Mesenchymal stem cell (in vitro differentiated cells and primary cell): ENCODE measurements around the gene LHCGR.

Source experiments
- DNase-seq: peaks from one replicate; pipeline ENCODE4 v3.0.0-alpha.2; 2013
- H2AFZ ChIP-seq: one replicate; pipeline ENCODE4 v1.6.1; 2013; ENCODE audit warnings: low read depth, mild to moderate bottlenecking, control low read depth, inconsistent platforms, low read length, moderate library complexity
- H2AK5ac ChIP-seq: 2 replicates; pipeline ENCODE4 v1.6.1; 2013; ENCODE audit warnings: low read length, moderate library complexity, mild to moderate bottlenecking, inconsistent platforms; ENCODE audit not compliant: severe bottlenecking
- H2BK120ac ChIP-seq: one replicate; pipeline ENCODE4 v1.6.1; 2013; ENCODE audit warnings: low read depth, mild to moderate bottlenecking, inconsistent platforms, low read length, moderate library complexity
- H2BK12ac ChIP-seq, 2 experiments: one replicate each; pipeline ENCODE4 v1.6.1; 2013; ENCODE audit warnings: inconsistent platforms in 2 of 2, low read length in 2 of 2, mild to moderate bottlenecking in 2 of 2, moderate library complexity in 2 of 2, control low read depth in 1 of 2
- H2BK15ac ChIP-seq: one replicate; pipeline ENCODE4 v1.6.1; 2013; ENCODE audit warnings: mild to moderate bottlenecking, low read depth, inconsistent platforms; ENCODE audit not compliant: poor library complexity, severe bottlenecking
- H2BK5ac ChIP-seq: 2 replicates; pipeline ENCODE4 v1.6.1; 2013; ENCODE audit warnings: low read depth, mild to moderate bottlenecking, low read length, control low read depth, inconsistent platforms; ENCODE audit not compliant: poor library complexity, severe bottlenecking
- H3K14ac ChIP-seq, 2 experiments: one replicate each; pipeline ENCODE4 v1.6.1; 2013; ENCODE audit warnings: inconsistent platforms in 2 of 2, low read length in 2 of 2, control low read depth in 1 of 2, mild to moderate bottlenecking in 1 of 2, moderate library complexity in 1 of 2
- H3K18ac ChIP-seq, 2 experiments: one replicate each; pipeline ENCODE4 v1.6.1; 2013; ENCODE audit warnings: inconsistent platforms in 2 of 2, low read length in 2 of 2, control low read depth in 1 of 2, low read depth in 1 of 2, mild to moderate bottlenecking in 1 of 2
- H3K23ac ChIP-seq, 2 experiments: one replicate each; pipeline ENCODE4 v1.6.1; 2013; ENCODE audit warnings: inconsistent platforms in 2 of 2, low read length in 2 of 2, mild to moderate bottlenecking in 2 of 2, moderate library complexity in 2 of 2, control low read depth in 1 of 2
- H3K27ac ChIP-seq: 2 replicates; pipeline ENCODE4 v1.5.1; 2013; ENCODE audit warnings: mild to moderate bottlenecking, moderate library complexity, low read length, control low read depth, inconsistent platforms; ENCODE audit not compliant: poor library complexity, severe bottlenecking
- H3K27me3 ChIP-seq, 2 experiments: 2 replicates each; pipeline versions ENCODE4 v1.6.1 to v1.7.0; 2013; ENCODE audit warnings: low read length in 2 of 2, mild to moderate bottlenecking in 2 of 2, moderate library complexity in 2 of 2, control low read depth in 1 of 2, inconsistent platforms in 1 of 2; ENCODE audit not compliant: control insufficient read depth in 1 of 2, insufficient read depth in 1 of 2
- H3K36me3 ChIP-seq, 2 experiments: 2 replicates each; pipeline versions ENCODE4 v1.6.1 to v1.7.0; 2013; ENCODE audit warnings: low read length in 2 of 2, control low read depth in 1 of 2, inconsistent platforms in 1 of 2, low read depth in 1 of 2, mild to moderate bottlenecking in 1 of 2; ENCODE audit not compliant: insufficient read depth in 2 of 2, control insufficient read depth in 1 of 2
- H3K4ac ChIP-seq, 2 experiments: one replicate each; pipeline ENCODE4 v1.6.1; 2013; ENCODE audit warnings: inconsistent platforms in 2 of 2, low read length in 2 of 2, mild to moderate bottlenecking in 2 of 2, moderate library complexity in 2 of 2, control low read depth in 1 of 2, low read depth in 1 of 2
- H3K4me1 ChIP-seq: 2 replicates; pipeline ENCODE4 v1.6.1; 2013; ENCODE audit warnings: low read depth, low read length, control low read depth; ENCODE audit not compliant: control insufficient read depth, insufficient read depth
- H3K4me2 ChIP-seq: 2 replicates; pipeline ENCODE4 v1.6.1; 2013; ENCODE audit warnings: low read length, mild to moderate bottlenecking, inconsistent platforms; ENCODE audit not compliant: poor library complexity, severe bottlenecking
- H3K4me3 ChIP-seq, 2 experiments: 2 replicates each; pipeline versions ENCODE4 v1.5.1 to v1.7.0; 2013; ENCODE audit warnings: low read length in 2 of 2, mild to moderate bottlenecking in 2 of 2, control low read depth in 1 of 2, low read depth in 1 of 2; ENCODE audit not compliant: insufficient read depth in 1 of 2
- H3K79me1 ChIP-seq: replicated peaks from 2 replicates; pipeline ENCODE4 v1.6.1; 2013; ENCODE audit warnings: mild to moderate bottlenecking, control low read depth, low read length, inconsistent platforms; ENCODE audit not compliant: poor library complexity, severe bottlenecking
- H3K9ac ChIP-seq: 2 replicates; pipeline ENCODE4 v1.7.0; 2013; ENCODE audit warnings: mild to moderate bottlenecking, low read length, moderate library complexity
- H3K9me3 ChIP-seq: 2 replicates; pipeline ENCODE4 v1.7.0; 2013; ENCODE audit warnings: mild to moderate bottlenecking, low read length; ENCODE audit not compliant: control insufficient read depth
- H4K8ac ChIP-seq: one replicate; pipeline ENCODE4 v1.6.1; 2013; ENCODE audit warnings: inconsistent platforms, mild to moderate bottlenecking, low read length, moderate library complexity
- H4K91ac ChIP-seq: one replicate; pipeline ENCODE4 v1.6.1; 2013; ENCODE audit warnings: mild to moderate bottlenecking, low read length, inconsistent platforms
- WGBS: methylation state at CpG from one replicate; pipeline ENCODE4 v1.1.7; 2013; ENCODE audit warnings: mixed read lengths; 5-methylcytosine and 5-hydroxymethylcytosine counted together

LHCGR gene

DNA sequence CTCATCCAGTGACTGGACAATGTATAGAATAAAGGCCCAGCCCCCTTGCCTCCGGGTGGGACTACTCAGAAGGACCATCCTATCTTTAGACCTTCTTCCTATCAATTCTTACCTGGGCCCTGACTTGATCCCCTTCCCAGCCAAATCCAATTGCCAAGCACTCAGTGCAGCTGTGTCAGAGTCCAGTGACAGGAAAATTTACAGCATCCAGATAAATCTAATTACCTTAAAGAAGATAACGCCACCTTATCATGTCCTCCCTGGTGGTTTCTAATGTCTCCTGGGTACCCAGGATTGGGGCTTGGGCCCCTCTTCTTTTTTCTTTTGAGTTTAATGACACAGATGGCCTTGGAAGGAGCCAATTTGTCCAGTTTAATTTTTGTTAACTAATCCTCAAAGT lies 19.3 kb downstream of the LHCGR start:
- Histone ChIP-seq H4K91ac (no peak overlapping the region), H3K23ac (no peak overlapping the region), H3K18ac (no peak overlapping the region), H3K79me1 (no peaks in the 10 kb centered on the region), H2BK12ac (no peak overlapping the region), H3K4ac (no peak overlapping the region), H2BK120ac (no peak overlapping the region), H3K27me3 (peaks cover 0 to 23% of the 10 kb centered on the region in 2 experiments), H3K4me1 (no peaks in the 10 kb centered on the region), H4K8ac (no peak overlapping the region), H3K9me3 (no peaks in the 10 kb centered on the region), H3K36me3 (no peaks in the 10 kb centered on the region), H2BK15ac (no peak overlapping the region), H3K14ac (no peak overlapping the region), H2BK5ac (no peak overlapping the region), H3K4me3 (no peak overlapping the region), H3K4me2 (no peak overlapping the region), H3K9ac (no peak overlapping the region), H3K27ac (no peak overlapping the region), H2AK5ac (no peak overlapping the region), H2AFZ (no peak overlapping the region)
- DNase-seq, result no peak
- WGBS, result 81% methylated on average over 2 of the region's 2 CpGs

DNA sequence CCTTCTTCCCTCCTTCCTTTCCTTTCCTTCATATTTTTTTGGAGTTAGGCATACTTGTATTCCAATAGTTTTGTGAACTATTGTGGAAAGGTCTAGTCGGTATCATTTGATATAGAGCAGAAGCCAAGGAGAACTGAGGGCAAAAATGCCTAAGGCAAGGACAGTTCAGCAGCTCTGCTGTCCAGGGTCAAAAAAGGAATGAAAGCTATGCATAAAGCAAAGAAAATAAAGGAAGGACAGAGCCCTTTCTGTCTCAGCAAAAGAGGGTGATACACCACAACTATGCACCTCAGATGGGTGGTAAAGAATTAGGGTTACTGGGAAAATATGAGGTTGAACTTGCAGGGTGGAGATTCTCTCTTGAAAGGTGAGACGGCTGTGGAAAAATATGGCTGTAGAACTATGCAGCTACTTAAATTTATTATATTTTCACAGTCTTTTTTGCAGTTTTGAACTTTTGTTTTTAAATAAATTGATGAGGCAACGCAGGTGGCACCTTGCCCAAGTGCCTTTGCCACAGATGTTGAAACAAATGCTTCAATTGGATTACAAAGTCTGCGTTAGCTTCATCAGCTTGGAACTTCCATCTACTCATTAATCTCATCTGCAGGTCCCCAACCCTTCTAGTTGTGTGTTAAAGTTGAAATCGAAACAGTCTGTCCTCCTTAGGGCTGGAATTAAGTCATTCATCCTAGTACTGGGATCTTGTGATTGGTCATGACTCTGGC lies 20.8 kb downstream of the LHCGR start:
- Histone ChIP-seq H3K4me3 (no peak overlapping the region), H3K23ac (no peak overlapping the region), H3K4me2 (no peak overlapping the region), H3K9me3 (no peaks in the 10 kb centered on the region), H3K4me1 (no peaks in the 10 kb centered on the region), H3K18ac (no peak overlapping the region), H4K91ac (no peak overlapping the region), H2BK5ac (no peak overlapping the region), H3K36me3 (no peaks in the 10 kb centered on the region), H3K27ac (no peak overlapping the region), H2BK15ac (no peak overlapping the region), H3K9ac (no peak overlapping the region), H3K4ac (no peak overlapping the region), H2AK5ac (no peak overlapping the region), H3K14ac (no peak overlapping the region), H4K8ac (no peak overlapping the region), H2BK120ac (no peak overlapping the region), H2AFZ (no peak overlapping the region), H3K27me3 (peaks cover 0 to 23% of the 10 kb centered on the region in 2 experiments), H3K79me1 (no peaks in the 10 kb centered on the region), H2BK12ac (no peak overlapping the region)
- DNase-seq, result no peak
- WGBS, result 70% methylated on average over 2 of the region's 5 CpGs

DNA sequence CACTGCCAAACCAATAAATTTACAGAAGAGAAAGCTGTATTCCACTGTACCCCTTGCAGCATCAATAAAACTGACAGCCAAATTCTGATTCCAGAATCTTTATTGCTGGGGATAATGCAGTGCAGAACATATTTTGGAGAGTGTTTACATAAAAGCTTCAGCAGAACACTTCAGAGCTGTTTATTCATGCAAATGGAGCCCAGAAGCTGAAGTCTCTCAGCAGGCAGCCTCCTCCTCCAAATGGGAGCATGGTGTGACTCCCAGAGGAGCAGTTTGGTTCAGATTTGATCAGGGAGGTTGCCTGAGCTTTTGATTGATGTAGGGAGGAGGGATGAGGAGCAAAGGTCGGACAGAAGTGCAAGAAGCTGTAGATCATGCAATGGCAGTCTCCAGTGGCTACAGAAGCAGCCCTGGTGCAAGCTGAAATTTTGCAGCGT lies 22.4 kb downstream of the LHCGR start:
- no peak overlapping the region for H3K4me3 ChIP-seq
- no peak overlapping the region for H3K27ac ChIP-seq
- H3K9ac ChIP-seq, result no peak overlapping the region
- no peak overlapping the region for H3K4me2 ChIP-seq
- H3K9me3 ChIP-seq, result no peaks in the 10 kb centered on the region
- no peak overlapping the region for H2BK5ac ChIP-seq
- H3K14ac ChIP-seq, result no peak overlapping the region
- H2BK15ac ChIP-seq, result no peak overlapping the region
- no peak overlapping the region for H2AK5ac ChIP-seq
- peaks cover 0 to 23% of the 10 kb centered on the region in 2 experiments for H3K27me3 ChIP-seq
- no peaks in the 10 kb centered on the region for H3K36me3 ChIP-seq
- no peak overlapping the region for H2AFZ ChIP-seq
- DNase-seq, result no peak
- no peak overlapping the region for H3K23ac ChIP-seq
- no peak overlapping the region for H4K8ac ChIP-seq
- no peak overlapping the region for H2BK120ac ChIP-seq
- no peaks in the 10 kb centered on the region for H3K4me1 ChIP-seq
- WGBS, result 0% methylated on average over 2 of the region's 2 CpGs
- no peak overlapping the region for H2BK12ac ChIP-seq
- no peak overlapping the region for H3K4ac ChIP-seq
- H3K79me1 ChIP-seq, result no peaks in the 10 kb centered on the region
- no peak overlapping the region for H4K91ac ChIP-seq
- H3K18ac ChIP-seq, result no peak overlapping the region

DNA sequence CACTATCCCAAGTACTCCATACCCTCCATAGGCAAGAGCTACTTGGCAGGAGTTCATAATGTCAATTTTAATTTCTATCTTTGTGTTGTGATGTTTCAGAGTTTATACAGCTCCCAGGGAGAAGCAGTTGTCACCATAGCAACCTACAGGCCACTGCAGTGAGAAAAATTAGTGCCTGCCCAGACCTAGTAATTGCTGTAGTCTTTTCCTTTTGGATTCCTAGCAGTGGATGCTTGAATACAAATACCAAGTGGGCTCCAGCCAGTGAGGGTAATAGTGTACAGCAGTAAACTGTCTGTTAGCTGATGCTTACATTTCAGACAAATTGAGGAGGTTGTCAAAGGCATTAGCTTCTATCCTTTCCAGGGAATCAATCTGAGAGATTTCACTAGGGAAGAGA lies 26.7 kb downstream of the LHCGR start:
- no peak overlapping the region for H3K9ac ChIP-seq
- no peaks in the 10 kb centered on the region for H3K4me1 ChIP-seq
- no peak overlapping the region for H2BK5ac ChIP-seq
- H3K4me2 ChIP-seq, result no peak overlapping the region
- H3K27me3 ChIP-seq, result peaks cover 0 to 19% of the 10 kb centered on the region in 2 experiments
- H2BK120ac ChIP-seq, result no peak overlapping the region
- H2BK15ac ChIP-seq, result no peak overlapping the region
- H2AFZ ChIP-seq, result no peak overlapping the region
- H3K23ac ChIP-seq, result no peak overlapping the region
- no peaks in the 10 kb centered on the region for H3K36me3 ChIP-seq
- H2AK5ac ChIP-seq, result no peak overlapping the region
- DNase-seq, result no peak
- H3K4ac ChIP-seq, result no peak overlapping the region
- no peaks in the 10 kb centered on the region for H3K9me3 ChIP-seq
- H2BK12ac ChIP-seq, result no peak overlapping the region
- no peaks in the 10 kb centered on the region for H3K79me1 ChIP-seq
- H4K91ac ChIP-seq, result no peak overlapping the region
- no peak overlapping the region for H3K18ac ChIP-seq
- H4K8ac ChIP-seq, result no peak overlapping the region
- H3K14ac ChIP-seq, result no peak overlapping the region
- H3K4me3 ChIP-seq, result no peak overlapping the region
- no peak overlapping the region for H3K27ac ChIP-seq
